HepG2 (cell line): ENCODE measurements around the gene ANKLE1. TPM values are rescaled to one million over a fixed set of nuclear protein-coding genes. Genes with fewer than 3 reads are reported as not detected.

Source experiments
- CREB1 ChIP-seq, 2 experiments: fragments of 450-650 bp in 1 of 2; IDR thresholded peaks; 2 replicates each; pipeline ENCODE4 v1.6.1; 2016 to 2017; ENCODE audit warnings: control low read depth in 1 of 2, mild to moderate bottlenecking in 1 of 2, missing compliant biosample characterization in 1 of 2, missing genetic modification characterization in 1 of 2
- E2F5 ChIP-seq: sonication (generic); formaldehyde crosslinking; conservative IDR thresholded peaks from 2 replicates; pipeline ENCODE4 v1.4.0; 2020; ENCODE audit warnings: missing genetic modification reagents
- HNF1A ChIP-seq, 2 experiments: sonication (generic) in 1 of 2; formaldehyde crosslinking in 1 of 2; IDR thresholded peaks; 2 replicates each; pipeline versions ENCODE4 v1.4.0 to v1.6.1; 2016 to 2020; ENCODE audit warnings: borderline replicate concordance in 1 of 2, low read depth in 1 of 2, mild to moderate bottlenecking in 1 of 2, missing genetic modification reagents in 1 of 2
- HNRNPK ChIP-seq: fragments of 200-400 bp; formaldehyde crosslinking; IDR thresholded peaks from 2 replicates; pipeline ENCODE4 v1.6.1; 2018; ENCODE audit warnings: low read length, low read depth, moderate library complexity, mild to moderate bottlenecking; ENCODE audit not compliant: poor library complexity, severe bottlenecking
- JUND ChIP-seq: sonication (generic); formaldehyde crosslinking; IDR thresholded peaks from 2 replicates; pipeline ENCODE4 v1.8.0; 2022; ENCODE audit warnings: mild to moderate bottlenecking, missing genetic modification reagents
- KLF9 ChIP-seq: IDR thresholded peaks from 2 replicates; pipeline ENCODE4 v1.6.1; 2016; ENCODE audit warnings: low read depth
- MED13 ChIP-seq: sonication (generic); formaldehyde crosslinking; IDR thresholded peaks from 2 replicates; pipeline ENCODE4 v1.5.0; 2020; ENCODE audit warnings: missing genetic modification reagents
- MLX ChIP-seq: IDR thresholded peaks from 2 replicates; pipeline ENCODE4 v1.6.1; 2016
- NCOA2 ChIP-seq: sonication (generic); formaldehyde crosslinking; IDR thresholded peaks from 2 replicates; pipeline ENCODE4 v1.8.0; 2022; ENCODE audit warnings: inconsistent platforms
- RARA ChIP-seq: IDR thresholded peaks from 2 replicates; pipeline ENCODE4 v1.6.1; 2016; ENCODE audit warnings: missing genetic modification reagents, missing compliant biosample characterization
- SUZ12 ChIP-seq: fragments of 150-350 bp; IDR thresholded peaks from 2 replicates; pipeline ENCODE4 v1.6.1; 2014; ENCODE audit warnings: low read depth, low read length
- ZFP91 ChIP-seq: sonication (generic); formaldehyde crosslinking; IDR thresholded peaks from 2 replicates; pipeline ENCODE4 v1.9.0; 2022; ENCODE audit warnings: missing genetic modification reagents, mild to moderate bottlenecking, borderline replicate concordance
- ZNF160 ChIP-seq: sonication (generic); formaldehyde crosslinking; IDR thresholded peaks from 2 replicates; pipeline ENCODE4 v1.8.0; 2022; ENCODE audit warnings: mild to moderate bottlenecking, inconsistent platforms, missing genetic modification reagents
- ZNF329 ChIP-seq: sonication (generic); formaldehyde crosslinking; IDR thresholded peaks from 2 replicates; pipeline ENCODE4 v1.9.0; 2021; ENCODE audit warnings: low read depth, mild to moderate bottlenecking, missing genetic modification reagents
- ZNF878 ChIP-seq: sonication (generic); formaldehyde crosslinking; IDR thresholded peaks from 2 replicates; pipeline ENCODE4 v1.8.1; 2023; ENCODE audit warnings: mild to moderate bottlenecking, missing genetic modification reagents, moderate library complexity
- polyA plus RNA-seq, 8 experiments: library from polyadenylated mRNA; depleted of rRNA in 3 of 8; stranded (reverse) in 7 of 8; unstranded in 1 of 8; fragments of >200 nt; fragmentation: Illumina TruSeq in 4 of 8; extraction: Trizol in 4 of 8; gene quantifications; 2 replicates each; pipeline versions ENCODE4 v1.2.1 to v1.2.3, GENCODE V29; 2011 to 2016; ENCODE audit warnings: low read depth in 4 of 8, missing spikeins in 1 of 8, mixed read lengths in 1 of 8; ENCODE audit not compliant: insufficient read depth in 1 of 8
- total RNA-seq, 5 experiments: library from RNA; depleted of rRNA; stranded (reverse); fragments of >200 nt; fragmentation: Illumina TruSeq; extraction: Trizol; gene quantifications; 2 replicates each; pipeline ENCODE4 v1.2.3, GENCODE V29; 2016; ENCODE audit warnings: low read depth in 1 of 5
- TF ChIP-seq, protein P1 (sequence below): IDR thresholded peaks from 2 replicates; pipeline ENCODE4 v1.6.1; 2012; ENCODE audit warnings: low read depth, low read length, improper control_type of control experiment
- TF ChIP-seq, protein P2 (sequence below): sonication (generic); formaldehyde crosslinking; IDR thresholded peaks from 2 replicates; pipeline ENCODE4 v1.4.0; 2020; ENCODE audit warnings: missing genetic modification reagents; ENCODE audit errors: not compliant biosample characterization

ANKLE1 gene
- total and polyA plus RNA-seq, 2 of the 13 experiments (the other 11 are each of a cell fraction or from before 2014, with no cell fraction given): 0.69 to 1.5 TPM

- TF ChIP-seq ZNF878 (CRISPR knock-in tag): no peak
- TF ChIP-seq, protein P1, sequence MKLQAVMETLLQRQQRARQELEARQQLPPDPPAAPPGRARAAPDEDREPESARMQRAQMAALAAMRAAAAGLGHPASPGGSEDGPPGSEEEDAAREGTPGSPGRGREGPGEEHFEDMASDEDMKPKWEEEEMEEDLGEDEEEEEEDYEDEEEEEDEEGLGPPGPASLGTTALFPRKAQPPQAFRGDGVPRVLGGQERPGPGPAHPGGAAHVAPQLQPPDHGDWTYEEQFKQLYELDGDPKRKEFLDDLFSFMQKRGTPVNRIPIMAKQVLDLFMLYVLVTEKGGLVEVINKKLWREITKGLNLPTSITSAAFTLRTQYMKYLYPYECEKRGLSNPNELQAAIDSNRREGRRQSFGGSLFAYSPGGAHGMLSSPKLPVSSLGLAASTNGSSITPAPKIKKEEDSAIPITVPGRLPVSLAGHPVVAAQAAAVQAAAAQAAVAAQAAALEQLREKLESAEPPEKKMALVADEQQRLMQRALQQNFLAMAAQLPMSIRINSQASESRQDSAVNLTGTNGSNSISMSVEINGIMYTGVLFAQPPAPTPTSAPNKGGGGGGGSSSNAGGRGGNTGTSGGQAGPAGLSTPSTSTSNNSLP: no peak
- no peak for TF ChIP-seq E2F5
- TF ChIP-seq KLF9: no peak
- TF ChIP-seq, protein P2, sequence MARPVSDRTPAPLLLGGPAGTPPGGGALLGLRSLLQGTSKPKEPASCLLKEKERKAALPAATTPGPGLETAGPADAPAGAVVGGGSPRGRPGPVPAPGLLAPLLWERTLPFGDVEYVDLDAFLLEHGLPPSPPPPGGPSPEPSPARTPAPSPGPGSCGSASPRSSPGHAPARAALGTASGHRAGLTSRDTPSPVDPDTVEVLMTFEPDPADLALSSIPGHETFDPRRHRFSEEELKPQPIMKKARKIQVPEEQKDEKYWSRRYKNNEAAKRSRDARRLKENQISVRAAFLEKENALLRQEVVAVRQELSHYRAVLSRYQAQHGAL: no peak
- TF ChIP-seq HNRNPK: peak; percentile 32
- peak; percentile 85 for TF ChIP-seq CREB1 (IDR thresholded peaks at IDR 0.05)
- peak; percentile 41; the same call in 1 of the 2 replicates for TF ChIP-seq CREB1 (CRISPR knock-in tag; IDR thresholded peaks at IDR 0.05)
- TF ChIP-seq RARA (CRISPR knock-in tag): peak; percentile 79
- no peak for TF ChIP-seq HNF1A (IDR thresholded peaks at IDR 0.05; ENCODE audit: low read depth)
- no peak for TF ChIP-seq HNF1A (CRISPR knock-in tag; IDR thresholded peaks at IDR 0.05; ENCODE audit: borderline replicate concordance)
- TF ChIP-seq SUZ12: no peak
- no peak for TF ChIP-seq MLX (CRISPR knock-in tag)
- peak; percentile 86; the same call in 1 of the 2 replicates for TF ChIP-seq ZNF160
- no peak for TF ChIP-seq ZNF329 (CRISPR knock-in tag)
- TF ChIP-seq NCOA2 (CRISPR knock-in tag): no peak
- peak; percentile 100 for TF ChIP-seq ZFP91
- no peak for TF ChIP-seq JUND
- TF ChIP-seq MED13: no peak
Observed at GRCh38 chr19:17303167-17303939, 21.7 kb downstream of the ANKLE1 start, which contains the start of gene ABHD8 (continued).
